IPS-11a (cell line): ENCODE results near the gene LSR.

Source experiments
- H3K4me3 ChIP-seq: one replicate; pipeline ENCODE4 v1.5.1; 2013; ENCODE audit warnings: low read depth, low read length, control low read depth

The LSR gene

DNA sequence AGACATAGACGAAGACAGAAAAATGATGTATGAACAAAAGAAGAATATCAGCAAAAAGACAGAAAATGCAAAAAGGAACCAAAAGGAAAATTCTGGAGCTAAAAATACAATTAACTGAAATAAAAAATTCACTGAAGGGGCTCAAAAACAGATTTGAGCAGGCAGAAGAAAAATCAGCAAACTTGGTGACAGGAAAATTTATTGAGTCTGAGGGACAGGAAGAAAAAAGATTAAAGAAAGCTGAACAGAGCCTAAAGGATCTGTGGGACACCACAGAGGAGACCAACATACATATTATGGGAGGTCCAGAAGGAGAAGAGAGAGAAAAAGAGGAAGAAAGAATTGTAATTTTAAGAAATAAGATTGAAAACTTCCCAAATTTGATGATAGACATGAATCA is 7.4 kb upstream of the LSR start:
- no peak overlapping the region for H3K4me3 ChIP-seq

DNA sequence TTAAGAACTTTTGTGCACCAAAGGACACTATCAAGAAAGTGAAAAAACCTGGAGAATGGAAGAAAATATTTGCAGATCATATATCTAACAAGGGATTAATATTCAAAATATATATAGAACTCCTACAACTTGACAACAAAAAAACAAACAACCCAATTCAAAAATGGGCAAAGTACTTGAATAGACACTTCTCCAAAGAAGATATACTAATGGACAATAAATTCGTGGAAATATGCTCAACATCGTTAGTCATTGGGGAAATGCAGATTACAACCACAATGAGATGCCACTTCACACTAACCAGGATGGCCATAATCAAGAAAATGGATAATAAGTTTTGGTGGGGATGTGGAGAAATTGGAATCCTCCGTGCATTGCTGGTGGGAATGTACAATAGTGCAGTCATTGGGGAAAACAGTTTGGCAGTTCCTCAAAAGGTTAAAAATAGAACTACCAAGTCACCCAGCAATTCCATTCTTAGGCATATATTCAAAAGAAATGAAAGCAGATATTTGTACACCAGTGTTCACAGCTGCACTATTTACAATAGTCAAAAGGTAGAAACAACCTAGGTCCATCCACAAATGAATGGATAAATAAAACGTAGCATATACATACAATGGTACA is 2.2 kb upstream of the LSR start:
- no peak overlapping the region for H3K4me3 ChIP-seq

- H3K4me3 ChIP-seq, result peak overlapping the region; percentile 93
These were observed 1.1 kb upstream of the LSR start for GRCh38 chr19:35247526-35248309.

GRCh38 chr19:35249146-35249847 is 495 bp downstream of the LSR start:
- peak overlapping the region; percentile 93 for H3K4me3 ChIP-seq

DNA sequence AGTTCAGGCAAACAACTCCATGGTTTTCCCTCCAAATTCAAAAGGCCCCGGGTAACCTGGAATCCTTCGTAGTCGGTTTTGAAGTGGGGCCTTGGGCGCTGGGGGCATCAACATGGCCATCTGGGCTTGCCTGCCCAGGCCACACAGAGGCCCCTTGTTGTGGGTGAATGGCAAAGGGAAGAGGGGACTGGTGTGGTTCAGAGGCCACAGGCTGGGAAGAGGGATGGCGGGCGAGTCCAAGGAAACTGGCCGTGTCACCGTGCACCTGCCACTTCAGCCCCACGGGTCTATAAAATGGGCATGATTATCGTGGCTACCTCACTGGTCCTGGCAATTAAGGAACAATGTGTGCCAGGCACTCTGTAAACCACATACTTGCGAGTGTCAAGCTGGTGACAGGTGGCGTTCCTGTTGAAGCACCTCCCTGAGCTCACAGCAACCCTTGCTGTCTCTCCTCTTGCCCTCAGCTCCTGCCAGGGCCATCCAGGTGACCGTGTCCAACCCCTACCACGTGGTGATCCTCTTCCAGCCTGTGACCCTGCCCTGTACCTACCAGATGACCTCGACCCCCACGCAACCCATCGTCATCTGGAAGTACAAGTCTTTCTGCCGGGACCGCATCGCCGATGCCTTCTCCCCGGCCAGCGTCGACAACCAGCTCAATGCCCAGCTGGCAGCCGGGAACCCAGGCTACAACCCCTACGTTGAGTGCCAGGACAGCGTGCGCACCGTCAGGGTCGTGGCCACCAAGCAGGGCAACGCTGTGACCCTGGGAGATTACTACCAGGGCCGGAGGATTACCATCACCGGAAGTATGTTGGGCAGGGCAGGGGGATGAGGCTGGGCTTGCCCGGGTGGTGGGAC is 1.3 kb downstream of the LSR start:
- H3K4me3 ChIP-seq, result peak overlapping the region; percentile 93

GRCh38 chr19:35251456-35251855 is 2.7 kb downstream of the LSR start:
- H3K4me3 ChIP-seq, result no peak overlapping the region

GRCh38 chr19:35253316-35254286 is 4.8 kb downstream of the LSR start:
- H3K4me3 ChIP-seq, result no peak overlapping the region

GRCh38 chr19:35254341-35255297 is 5.8 kb downstream of the LSR start:
- H3K4me3 ChIP-seq, result no peak overlapping the region

GRCh38 chr19:35256566-35256965 is 7.8 kb downstream of the LSR start:
- H3K4me3 ChIP-seq, result no peak overlapping the region

DNA sequence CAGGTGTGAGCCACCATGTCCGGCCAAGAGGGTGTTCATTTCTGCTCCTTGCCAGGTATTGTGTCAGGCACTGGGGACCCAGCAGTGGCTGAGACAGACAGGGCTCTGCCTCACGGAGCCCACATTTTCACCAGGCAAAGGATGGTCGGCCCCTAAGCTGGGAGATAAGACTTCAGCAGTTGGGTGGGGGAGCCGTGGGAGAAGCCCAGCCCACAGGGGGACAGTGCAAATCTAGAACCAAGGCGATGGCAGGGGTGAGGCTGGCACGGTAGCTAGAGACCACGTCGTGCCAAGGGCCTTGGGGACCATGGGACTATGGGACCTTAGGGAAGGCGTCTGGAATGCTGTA is 8.3 kb downstream of the LSR start:
- no peak overlapping the region for H3K4me3 ChIP-seq

DNA sequence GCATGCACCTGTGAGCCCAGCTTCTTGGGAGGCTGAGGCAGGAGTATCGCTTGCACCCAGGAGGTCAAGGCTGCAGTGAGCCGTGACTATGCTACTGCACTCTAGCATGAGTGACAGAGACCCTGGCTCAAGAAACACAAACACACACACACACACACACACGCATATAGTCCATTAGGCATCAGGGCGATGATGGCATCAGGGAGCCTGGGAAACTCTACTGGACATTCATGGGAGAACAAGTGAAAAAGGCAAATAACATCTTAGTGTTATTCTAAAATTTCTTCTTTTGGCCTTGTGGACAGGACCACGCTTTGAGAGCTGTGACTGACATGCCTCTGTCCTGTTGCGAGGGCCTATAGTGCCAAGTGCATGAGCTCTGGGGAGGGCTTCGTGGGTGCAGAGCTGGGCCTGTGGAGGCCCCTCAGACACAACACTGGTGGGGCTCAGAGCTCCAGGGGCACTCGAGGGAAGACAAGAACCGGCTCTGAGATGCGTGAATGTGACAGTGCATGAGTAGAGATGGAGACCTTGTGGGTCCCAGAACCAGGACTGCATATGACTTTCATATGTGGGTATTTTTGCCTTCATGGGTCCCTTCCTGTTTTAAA is 12.0 kb downstream of the LSR start:
- no peak overlapping the region for H3K4me3 ChIP-seq

DNA sequence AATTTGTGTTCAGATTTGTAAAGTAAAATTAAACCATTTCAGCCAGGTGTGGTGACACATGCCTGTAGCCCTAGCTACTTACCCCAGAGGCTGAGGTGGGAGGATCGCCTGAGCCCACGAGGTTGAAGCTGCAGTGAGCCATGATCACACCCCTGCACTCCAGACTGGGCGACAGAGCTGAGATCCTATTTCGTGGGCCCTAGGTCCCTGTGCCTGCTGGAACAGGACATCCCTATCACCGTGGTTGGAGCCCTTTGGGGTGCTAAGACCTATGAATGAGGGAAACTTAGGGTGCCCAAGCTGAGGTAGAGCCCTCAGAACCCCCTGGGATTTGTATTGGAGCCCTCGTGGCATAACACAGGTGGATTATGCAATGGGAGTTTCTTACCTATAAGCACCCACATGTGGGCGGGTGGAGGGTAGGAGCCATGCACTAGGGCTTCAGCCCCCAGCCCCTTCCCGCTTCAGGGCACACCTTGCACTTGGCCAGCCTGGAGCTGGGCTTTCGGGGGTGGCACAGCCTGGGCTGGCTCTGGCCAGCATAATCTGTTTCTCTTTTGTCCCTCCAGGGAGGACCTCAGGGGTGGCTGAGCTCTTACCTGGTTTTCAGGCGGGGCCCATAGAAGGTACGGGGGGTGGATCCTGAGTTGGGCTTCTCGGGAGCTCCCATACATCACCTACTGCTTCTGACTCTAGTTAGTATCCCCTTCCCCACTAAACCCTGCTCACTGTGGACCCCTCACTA is 12.7 kb downstream of the LSR start:
- H3K4me3 ChIP-seq, result no peak overlapping the region

- H3K4me3 ChIP-seq, result no peak overlapping the region
These were observed 13.4 kb downstream of the LSR start for GRCh38 chr19:35262101-35262761.

DNA sequence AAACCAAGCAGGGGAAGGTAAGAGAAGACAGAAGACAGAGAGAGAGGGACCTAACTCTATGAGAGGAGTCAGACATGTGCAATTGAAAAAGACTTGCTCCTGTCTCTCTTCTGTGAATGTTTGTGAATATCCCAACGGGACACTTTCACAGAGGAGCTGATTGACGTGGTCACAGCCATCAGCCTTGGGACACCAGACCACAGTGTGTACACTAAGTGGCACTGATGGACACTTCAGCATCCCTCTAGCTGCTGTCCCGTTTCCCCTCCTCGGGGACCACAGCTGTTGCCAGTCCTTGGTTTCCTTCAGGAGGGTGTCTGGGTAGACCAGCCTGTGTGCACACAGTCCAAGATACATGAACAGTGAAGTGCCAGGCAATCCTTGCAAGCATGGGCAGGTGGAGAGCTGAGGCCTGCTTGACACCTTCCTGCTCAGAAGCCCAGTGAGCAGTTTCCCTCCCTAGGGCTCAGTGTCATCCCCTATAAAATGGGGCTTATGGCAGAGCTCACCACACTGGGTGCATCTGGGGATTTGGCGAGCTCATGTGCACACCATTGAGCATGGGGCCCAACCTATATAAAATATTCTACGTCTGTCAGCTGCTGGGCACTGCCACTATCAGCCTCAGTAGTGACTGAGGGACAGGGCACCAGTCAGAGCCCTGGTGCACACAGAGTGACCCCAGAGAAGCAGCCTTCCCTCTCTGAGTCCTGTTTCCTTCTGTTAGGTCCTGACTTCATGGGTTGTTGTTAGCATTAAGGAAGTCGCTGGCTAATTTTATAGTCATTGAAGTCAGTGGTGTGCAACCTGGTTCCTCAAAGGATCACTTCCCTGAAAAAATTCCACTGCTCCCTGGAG is 15.7 kb downstream of the LSR start:
- no peak overlapping the region for H3K4me3 ChIP-seq

GRCh38 chr19:35265126-35265899 is 16.5 kb downstream of the LSR start:
- no peak overlapping the region for H3K4me3 ChIP-seq
